HG03135 (cell line): Measurements from ENCODE around the gene OR52E1.
"Not testable (repeated sequence)": the region's sequence is repeated elsewhere in the genome, so short reads cannot be mapped to it uniquely, and the experiment has no call there.

ENCODE experiments used
- ATAC-seq: cut with Tn5 transposase; IDR thresholded peaks from one replicate; pipeline ENCODE4 v1.9.1; 2021; ENCODE audit warnings: mild to moderate bottlenecking, moderate library complexity; ENCODE audit not compliant: unreplicated experiment

Gene OR52E1

DNA sequence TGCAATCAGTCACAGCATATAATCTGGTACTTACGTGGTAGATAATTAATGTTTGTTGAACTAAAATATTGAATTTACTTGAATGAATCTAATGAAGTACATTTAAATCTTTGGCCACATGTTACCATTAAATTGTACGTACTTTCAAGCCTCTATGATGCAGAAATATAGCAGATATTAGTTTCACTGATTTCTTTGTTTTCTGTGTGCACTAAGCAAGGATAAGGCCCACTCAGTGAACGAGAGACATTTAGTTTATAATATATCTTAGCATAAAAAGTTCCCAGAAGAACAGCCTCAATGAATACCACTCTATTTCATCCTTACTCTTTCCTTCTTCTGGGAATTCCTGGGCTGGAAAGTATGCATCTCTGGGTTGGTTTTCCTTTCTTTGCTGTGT, at the start of gene OR52E1:
Gene OR52E1, plus strand, starts transcription at position 301 of the 400 bp plus-strand sequence.
- no peak for ATAC-seq

DNA sequence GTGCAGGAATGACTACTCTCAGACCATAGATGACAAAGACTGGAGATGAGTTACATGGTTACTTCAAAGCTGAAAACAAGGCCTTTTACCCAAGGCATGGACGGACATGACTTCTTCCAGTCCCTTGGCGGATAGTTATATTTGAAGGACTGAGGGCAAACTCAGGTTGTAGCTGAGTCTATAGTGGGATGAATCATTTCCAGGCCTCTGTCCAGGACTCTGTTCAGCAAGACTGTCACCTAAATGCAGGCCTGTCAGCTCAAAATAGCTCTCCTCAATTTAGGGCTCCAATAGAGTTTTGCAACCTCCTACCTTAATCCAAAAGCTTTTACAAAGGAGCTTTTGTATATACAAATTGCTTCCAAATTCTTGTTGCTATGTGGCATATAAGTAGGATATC, 47.4 kb upstream of the OR52E1 start:
- no peak for ATAC-seq

DNA sequence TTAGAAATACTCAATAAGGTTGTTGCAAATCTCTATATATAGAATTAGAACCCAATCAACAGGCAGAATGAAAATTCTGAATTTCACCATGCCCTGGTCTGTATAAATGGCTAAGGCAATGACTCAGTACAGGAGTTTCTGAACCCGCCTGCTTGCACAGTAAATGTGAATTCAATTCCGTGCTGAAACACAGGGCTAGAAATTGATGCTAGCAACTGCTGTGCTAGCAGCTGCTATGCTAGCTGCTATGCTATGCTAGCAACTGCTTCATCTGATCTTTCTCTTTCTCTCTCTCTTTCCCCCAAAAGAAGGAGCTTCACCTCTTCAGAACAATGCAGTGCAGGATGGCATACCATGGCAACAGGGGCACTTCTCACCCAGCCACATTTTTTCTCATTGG, 32.7 kb upstream of the OR52E1 start:
- ATAC-seq: no peak

DNA sequence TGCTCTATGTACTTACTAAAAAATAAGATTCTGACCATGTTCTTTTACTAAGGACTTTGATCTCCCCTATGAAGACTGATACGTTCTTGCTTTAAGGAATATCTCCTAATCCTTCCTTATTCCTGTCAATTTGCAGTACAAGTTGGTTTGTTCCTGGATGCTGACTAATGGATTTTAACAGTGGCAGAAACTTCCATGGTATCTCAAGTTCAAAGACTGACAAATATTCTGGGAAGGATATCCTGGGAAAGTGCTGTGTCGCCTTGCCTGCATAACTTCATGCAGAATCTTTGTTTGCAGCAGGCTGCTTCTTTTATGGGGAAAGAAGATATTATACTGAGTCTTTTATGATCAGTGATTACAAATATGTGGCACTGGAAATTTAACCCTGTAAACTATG, 31.4 kb upstream of the OR52E1 start:
- no peak for ATAC-seq

DNA sequence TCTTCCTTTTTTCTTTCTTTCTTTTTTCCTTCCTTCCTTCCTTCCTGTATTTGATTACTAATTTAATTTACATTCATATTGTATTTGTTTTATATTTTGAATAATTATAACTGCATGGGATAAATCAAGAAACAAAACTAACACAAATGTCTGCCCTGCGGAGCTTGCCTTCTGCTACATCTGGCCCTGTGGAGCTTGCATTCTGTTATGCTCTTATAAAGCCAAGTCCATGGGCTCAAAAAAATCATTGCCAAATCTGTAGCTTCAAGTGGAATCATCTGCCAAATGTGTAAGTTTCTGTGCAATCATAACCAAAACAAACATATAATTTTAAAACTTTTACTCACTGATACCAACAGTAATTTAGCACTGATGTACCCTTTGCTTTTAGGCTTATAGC, 31.0 kb upstream of the OR52E1 start:
- ATAC-seq: no peak

DNA sequence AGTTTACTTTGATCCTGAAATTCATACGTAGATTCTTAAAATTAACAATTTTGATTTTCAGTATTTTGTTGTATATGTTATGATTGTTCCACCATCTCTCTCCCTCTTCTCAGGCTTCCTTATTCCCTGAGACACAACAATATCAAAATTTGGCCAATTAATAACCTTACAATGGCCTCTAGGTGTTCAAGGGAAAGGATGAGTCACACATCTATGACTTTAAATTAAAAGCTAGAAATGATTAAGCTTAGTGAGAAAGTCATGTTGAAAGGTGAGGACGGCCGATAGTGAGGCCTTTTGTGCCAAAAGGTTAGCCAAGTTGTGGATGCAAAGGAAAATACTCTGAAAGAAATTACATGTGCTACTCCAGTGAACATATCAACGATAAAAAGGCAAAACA, 28.5 kb upstream of the OR52E1 start:
- no peak for ATAC-seq

DNA sequence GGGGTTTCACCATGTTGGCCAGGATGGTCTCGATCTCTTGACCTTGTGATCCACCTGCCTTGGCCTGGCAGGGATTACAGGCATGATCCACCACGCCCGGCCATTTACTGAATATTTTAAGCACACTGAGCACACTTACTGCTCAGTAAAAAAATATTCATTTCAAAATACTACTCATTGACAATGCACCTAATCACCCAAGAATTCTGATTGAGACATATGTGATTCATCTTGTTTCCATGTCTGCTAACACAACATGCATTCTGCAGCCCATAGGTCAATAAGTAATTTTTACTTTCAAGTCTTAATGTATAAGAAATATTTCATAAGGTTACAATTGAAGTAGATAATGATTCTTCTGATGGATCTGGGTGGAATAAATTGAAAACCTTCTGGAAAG, 27.3 kb upstream of the OR52E1 start:
- ATAC-seq: no peak

DNA sequence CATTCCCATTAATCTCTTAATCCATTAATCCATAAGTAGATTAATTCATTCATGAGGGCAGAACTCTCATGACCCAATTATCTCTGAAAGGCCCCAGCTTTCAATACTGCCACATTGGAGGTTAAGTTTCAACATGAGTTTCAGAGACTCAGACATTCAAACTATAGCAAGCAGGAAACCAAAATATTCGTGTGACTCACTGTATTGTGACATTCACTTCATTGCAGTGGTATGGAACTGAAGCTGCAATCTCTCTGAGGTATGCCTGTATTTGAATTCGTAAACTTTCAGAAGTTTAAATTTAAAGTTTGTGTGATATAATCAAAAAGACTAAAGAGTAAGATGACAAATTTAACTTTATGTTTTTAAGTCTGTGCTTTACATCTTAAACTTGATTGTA, 26.0 kb upstream of the OR52E1 start:
- no peak for ATAC-seq

DNA sequence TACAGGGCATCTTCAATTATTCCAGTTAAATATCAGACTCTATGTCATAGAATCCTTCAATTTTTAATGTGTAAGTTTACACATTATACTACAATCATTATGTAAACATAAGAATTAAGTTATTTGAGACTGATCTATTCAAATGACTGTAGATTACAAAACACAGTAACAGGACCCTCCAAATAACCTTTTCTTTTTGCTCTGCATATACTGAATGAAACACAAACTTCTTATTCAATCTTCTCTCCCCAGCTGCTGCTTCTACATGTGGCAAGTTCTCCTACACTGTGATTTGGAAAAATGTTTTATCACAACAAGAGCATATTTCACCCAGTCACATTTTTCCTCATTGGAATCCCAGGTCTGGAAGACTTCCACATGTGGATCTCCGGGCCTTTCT, 23.1 kb upstream of the OR52E1 start, which contains the start of gene OR52J3:
Gene OR52J3, plus strand, starts transcription at position 301 of the 400 bp plus-strand sequence. Its CDS starts 0 bp downstream, at position 301.
- ATAC-seq: no peak

DNA sequence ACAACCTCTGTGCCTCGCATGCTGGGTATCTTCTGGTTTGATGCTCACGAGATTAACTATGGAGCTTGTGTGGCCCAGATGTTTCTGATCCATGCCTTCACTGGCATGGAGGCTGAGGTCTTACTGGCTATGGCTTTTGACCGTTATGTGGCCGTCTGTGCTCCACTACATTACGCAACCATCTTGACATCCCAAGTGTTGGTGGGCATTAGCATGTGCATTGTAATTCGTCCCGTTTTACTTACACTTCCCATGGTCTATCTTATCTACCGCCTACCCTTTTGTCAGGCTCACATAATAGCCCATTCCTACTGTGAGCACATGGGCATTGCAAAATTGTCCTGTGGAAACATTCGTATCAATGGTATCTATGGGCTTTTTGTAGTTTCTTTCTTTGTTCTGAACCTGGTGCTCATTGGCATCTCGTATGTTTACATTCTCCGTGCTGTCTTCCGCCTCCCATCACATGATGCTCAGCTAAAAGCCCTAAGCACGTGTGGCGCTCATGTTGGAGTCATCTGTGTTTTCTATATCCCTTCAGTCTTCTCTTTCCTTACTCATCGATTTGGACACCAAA, 22.5 kb upstream of the OR52E1 start:
- no peak for ATAC-seq

DNA sequence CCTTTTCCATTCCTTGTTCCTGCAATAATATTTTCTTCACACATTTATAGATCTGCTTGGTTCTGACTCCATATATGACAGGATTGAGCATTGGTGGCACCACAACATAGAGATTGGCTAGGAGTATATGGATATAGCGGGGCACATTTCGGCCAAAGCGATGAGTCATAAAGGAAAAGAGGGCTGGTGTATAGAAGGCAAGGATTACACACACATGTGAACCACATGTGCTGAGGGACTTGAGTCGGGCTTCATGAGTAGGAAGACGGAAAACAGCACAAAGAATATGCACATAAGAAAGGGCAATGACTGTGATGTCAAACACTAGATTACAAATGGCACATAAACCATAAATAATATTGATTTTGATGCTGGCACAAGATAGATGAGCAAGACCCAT, 10.7 kb upstream of the OR52E1 start:
- not testable (repeated sequence) for ATAC-seq

DNA sequence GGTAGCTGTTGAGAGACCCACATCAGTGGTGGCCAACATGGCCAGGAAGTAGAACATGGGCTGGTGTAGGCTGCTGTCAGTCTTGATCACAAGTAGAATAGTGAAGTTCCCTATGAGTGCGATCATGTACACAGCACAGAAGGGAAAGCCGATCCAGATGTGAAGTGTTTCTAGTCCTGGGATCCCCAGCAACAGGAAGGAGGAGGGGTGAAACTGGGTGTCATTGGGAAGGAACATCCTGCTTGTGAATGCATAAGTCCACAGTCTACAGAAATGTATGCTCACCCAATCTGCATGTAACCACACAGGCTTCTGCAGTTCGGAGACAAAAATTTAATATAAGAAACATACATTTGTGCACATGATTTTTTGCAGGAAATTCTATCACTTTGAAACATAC, 10.0 kb upstream of the OR52E1 start, which contains the start of gene OR52E2:
Gene OR52E2, minus strand, starts transcription at position 237 of the 400 bp plus-strand sequence. Its CDS starts 0 bp downstream, at position 237.
- no peak for ATAC-seq

DNA sequence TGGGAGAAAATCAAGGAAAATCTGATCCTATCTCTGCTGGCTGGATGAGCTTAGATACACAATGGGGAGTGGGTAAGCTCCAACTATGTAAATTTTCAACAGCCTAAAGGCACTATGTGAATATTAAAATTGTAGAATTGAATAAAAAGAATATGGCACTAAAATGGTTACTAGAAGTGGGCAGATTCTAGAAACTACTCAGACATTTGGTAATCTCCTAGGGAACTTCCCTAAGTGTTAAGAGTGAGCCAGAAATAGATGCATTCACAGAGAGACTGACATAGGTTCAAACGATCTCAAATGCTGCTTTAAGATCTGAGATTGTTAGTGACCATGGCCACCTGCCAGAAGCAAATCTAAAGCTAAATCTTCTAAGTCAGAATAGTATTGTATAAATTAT, 4.3 kb upstream of the OR52E1 start:
- ATAC-seq: no peak

DNA sequence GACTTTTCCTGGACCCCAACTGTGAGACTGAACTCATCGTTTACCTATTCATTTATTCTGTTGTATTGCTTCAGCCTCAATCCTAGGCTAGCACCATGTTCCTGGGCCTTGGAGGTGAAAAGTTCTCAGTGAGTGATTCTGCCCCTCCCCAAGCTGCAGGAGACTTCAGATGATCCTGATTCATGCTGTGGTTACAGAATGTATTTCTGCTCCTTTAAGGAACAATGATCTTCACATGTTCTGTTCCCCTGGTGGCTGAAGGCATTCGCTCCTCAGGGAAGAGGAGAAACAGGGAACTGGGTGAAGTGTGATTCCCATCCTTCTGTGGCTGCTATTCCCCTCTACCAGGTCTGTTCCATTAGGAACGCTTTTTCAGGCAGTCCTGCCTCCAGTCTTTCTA, 2.4 kb downstream of the OR52E1 start:
- ATAC-seq: no peak

DNA sequence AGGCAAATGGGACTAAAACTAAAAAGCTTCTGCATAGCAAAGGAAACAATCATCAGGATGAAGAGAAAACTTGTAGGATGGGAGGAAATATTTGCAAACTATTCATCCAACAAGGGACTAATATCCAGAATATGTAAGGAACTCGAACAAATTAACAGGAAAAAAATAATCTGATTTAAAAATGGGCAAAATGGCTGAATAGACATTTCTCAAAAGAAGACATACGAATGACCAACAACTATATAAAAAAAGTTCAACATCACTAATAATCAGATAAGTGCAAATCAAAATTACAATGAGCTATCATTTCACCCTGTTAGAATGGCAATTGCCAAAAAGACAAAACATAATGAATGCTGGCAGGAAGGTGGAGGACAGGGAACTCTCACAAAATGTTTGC, 12.0 kb downstream of the OR52E1 start:
- no peak for ATAC-seq

DNA sequence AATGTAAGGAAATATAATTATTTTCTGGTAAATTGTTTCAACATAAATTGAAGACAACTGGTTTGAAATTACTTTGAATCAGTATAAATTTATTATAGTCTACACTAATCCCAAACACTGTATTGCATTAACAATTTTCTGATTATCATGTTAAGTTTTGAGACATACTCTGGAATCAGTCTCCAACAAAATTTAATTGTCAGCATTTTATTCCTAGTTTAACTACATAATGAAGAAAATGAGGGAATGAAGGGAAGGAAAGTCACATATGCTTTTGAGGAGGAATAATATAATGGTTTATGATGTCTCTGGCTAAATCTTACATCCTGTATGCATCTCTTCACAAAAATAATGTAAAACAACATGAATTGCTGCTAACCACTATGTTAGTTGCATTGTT, 14.2 kb downstream of the OR52E1 start:
- no peak for ATAC-seq

DNA sequence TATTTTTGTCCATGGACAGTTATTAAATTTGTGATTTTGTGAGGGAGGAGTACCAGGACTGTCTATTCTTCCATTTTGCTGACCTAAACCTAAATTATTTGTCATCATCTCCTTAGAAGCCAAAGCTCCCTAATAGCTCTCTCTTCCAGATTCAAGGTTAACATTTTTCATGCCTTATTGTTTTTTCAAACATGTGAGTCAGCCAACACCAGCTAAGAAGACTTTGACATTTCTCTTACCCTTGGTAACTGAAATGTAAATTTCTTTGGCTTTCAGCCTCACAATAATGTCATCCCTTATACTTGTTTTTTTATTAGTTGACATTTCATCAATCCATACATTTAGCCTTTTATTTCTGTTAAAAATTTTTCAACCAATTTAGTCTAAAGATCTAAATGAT, 19.2 kb downstream of the OR52E1 start:
- no peak for ATAC-seq

DNA sequence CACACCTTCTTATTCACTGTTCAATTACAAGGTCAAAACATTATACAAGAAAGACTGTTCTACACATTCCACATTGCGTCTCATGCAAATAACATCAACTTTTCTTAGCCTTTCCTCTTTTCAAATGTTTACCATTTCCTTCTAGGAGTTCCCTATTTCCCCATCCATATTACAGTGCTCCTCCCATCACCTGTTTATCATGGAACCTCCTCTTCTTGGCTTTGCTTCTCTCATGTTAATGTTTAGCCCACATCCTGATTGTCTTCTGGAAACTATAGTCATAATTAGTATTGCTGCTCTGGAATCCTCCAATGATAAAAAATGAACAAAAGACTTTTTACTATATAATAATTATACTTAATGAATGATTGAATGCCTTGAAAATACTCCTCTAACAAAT, 21.3 kb downstream of the OR52E1 start:
- ATAC-seq: no peak

DNA sequence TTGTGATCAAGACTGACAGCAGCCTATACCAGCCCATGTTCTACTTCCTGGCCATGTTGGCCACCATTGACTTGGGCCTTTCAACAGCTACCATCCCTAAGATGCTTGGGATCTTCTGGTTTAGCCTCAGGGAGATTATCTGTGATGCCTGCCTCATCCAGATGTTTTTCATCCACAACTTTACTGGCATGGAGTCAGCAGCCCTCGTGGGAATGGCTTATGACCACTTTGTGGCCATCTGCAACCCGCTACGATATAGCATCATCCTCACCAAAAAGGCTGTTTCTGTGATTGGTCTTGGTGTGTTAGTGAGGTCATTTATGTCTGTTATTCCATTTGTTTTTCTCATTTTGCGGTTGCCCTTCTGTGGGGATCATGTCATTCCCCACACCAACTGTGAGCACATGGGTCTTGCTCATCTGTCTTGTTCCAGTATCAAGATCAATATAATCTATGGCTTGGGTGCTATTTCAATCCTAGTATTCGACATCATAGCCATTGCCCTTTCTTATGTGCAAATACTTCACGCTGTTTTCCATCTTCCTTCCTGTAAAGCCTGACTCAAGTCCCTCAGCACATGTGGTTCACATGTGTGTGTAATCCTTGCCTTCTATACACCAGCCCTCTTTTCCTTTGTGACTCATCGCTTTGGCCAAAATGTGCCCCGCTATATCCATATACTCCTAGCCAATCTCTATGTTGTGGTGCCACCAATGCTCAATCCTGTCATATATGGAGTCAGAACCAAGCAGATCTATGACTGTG, 23.6 kb downstream of the OR52E1 start:
- no peak for ATAC-seq

DNA sequence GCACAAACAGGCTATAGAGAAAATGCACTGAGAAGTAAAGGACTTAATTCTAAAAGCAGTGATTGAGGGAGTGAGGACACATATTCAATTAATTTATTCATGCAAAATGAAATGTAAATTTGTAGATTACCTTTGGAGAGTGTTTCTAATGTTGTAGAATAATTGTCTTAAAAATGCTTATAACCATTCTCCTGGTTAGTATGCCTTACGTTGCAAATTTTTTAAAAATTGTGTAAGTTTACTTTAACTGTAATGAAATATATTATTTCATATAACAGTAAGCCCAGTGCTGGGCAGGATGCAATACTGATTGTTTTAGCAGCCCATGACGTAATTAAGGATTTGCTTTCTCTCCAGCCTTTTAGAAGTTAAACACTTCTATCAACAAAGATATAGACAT, 26.6 kb downstream of the OR52E1 start:
- no peak for ATAC-seq

DNA sequence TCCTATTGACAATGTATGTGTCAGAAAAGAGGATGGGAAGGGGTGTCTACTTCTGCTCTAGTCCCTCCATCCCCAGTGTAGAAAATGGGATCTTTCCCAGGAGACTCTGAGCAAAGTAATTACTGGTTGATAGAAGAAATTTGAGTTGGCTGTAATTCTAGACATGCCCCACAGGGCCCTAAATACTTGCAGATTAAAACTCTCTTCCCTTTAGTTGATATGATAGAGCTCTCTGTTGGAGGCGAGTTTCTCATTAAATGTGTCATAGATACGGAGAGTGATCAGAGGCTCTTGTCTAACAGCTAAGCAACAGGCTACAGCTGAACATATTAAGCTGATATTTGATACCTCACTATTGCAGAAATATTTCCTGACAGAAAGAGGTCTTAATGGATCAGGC, 32.9 kb downstream of the OR52E1 start:
- no peak for ATAC-seq

DNA sequence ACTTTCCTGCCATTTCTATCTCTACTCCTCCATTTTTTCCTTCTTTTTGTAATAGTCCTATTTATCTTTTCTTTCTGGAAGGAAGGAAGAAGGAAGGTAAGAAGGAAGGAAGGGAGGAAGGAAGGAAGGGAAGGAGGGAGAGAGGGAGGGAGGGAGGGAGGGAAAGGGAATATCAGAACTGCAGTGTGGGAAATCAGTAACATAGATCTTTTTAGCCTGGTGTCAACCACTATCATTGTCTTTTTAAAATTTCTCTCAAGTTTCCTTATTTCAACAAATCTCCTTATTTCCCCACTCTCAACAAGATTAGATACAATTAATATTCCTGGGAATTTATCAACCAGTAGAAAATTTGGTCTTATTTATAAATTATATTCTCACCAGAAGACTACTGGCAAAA, 33.7 kb downstream of the OR52E1 start:
- ATAC-seq: no peak

DNA sequence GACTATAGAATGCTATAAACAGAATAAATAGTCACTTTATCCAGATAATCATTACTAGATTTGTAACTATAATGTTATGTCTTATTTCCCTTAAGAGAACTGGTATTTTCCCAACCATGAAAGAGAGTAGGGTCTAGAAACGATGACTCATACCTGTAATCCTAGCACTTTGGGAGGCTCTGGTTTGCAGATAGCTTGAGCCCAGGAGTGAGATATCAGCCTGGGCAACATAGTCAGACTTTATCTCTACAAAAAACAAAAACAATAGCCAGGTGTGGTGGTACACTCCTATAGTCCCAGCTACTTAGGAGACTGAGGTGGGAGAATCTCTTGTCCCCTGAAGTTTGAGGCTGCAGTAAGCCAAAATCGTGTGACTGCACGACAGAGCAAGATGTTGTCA, 37.9 kb downstream of the OR52E1 start:
- ATAC-seq: no peak
